GM13977 (cell line): ENCODE measurements around the gene FSTL4.

Experiments used
- DNase-seq: peaks from one replicate; pipeline ENCODE4 v3.0.0; 2012; ENCODE audit warnings: low spot score
- CTCF ChIP-seq: IDR thresholded peaks from 2 replicates; pipeline ENCODE4 v1.5.1; 2012; ENCODE audit warnings: mild to moderate bottlenecking, control low read depth; ENCODE audit not compliant: insufficient read depth; ENCODE audit errors: extremely low read depth, missing control alignments
- in situ Hi-C: fragments of 300-500 bp; cut with MboI; formaldehyde crosslinking; loops from one replicate; pipeline ENCODE4 v1.12.0; 2022; ENCODE audit warnings: low sequenced_read_pairs, low pct_unique_long_range_greater_than_20kb, mixed read lengths, inconsistent platforms; ENCODE audit not compliant: unreplicated experiment

Gene FSTL4

DNA sequence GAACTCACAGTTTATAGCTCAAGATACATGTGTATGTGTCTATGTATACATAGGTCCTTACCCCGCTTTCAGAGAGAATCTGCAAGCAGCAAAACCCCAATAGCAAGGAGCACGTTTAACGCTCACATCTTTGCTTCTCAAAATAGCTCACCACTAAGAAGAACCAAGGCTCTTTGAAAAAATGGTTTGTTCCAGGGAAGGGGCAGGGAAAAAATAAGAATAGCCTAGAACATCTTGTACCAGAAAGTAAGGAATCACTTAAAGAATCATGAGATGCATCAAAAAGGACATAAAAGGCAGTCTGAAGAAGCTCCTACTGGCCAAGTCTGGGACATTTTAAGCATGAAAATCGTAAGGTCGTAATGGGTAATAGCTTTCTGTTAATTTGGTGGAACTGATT is 196.4 kb downstream of the FSTL4 start:
- no peak for DNase-seq
- in situ Hi-C loops = no loop called here
- no peak for TF ChIP-seq CTCF

GRCh38 chr5:133415506-133415905 is 196.8 kb downstream of the FSTL4 start:
- in situ Hi-C loops = no loop called here
- no peak for TF ChIP-seq CTCF

DNA sequence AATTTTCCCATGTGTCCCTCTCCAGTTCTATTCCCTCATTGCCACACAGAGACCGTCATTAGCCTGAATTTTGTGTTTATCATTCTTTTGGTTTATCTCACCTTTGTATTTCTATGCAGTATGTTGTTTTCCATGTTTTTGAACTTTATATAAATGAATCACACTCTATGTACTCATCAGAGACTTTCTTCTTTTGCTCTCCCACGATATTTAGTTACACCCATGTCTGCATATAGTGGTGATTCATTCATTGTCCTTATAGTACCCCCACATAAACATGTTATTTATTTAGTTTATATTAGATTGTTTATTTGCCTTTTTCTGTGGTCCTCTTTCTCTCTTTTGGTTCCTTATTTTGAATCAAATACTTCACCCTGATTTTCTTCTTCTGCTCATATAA is 199.7 kb downstream of the FSTL4 start:
- in situ Hi-C loops = no loop called here
- TF ChIP-seq CTCF = no peak
- no peak for DNase-seq

More at GRCh38 chr5:133415506-133415905, 196.8 kb downstream of the FSTL4 start:
- no peak for DNase-seq

DNA sequence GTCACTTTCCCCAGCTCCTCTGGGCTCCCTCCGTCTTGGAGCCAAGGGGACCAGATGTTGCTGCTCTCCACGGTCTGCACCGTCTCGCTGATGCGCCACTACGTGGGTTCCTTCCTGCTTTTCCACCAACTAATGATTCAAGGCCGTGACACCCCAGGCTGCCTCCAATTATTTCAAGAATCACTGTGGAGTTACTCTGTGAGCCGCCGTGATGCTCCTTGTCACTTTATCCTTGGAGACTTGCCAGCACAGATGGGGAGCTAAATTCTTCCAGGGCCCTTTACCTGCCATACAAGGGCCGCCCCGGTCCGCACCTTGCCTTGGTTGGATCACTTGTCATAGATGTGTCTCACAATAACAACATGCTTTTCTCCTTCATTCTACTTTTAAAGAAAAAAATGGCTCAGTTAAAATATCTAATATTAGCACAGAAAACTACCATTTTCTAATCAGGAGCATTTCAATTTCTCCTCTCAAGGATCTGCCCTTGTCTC is 202.0 kb downstream of the FSTL4 start:
- no peak for TF ChIP-seq CTCF
- DNase-seq = no peak
- in situ Hi-C loops = no loop called here

GRCh38 chr5:133409210-133409674 is 203.1 kb downstream of the FSTL4 start:
- DNase-seq = no peak
- in situ Hi-C loops = no loop called here
- no peak for TF ChIP-seq CTCF

DNA sequence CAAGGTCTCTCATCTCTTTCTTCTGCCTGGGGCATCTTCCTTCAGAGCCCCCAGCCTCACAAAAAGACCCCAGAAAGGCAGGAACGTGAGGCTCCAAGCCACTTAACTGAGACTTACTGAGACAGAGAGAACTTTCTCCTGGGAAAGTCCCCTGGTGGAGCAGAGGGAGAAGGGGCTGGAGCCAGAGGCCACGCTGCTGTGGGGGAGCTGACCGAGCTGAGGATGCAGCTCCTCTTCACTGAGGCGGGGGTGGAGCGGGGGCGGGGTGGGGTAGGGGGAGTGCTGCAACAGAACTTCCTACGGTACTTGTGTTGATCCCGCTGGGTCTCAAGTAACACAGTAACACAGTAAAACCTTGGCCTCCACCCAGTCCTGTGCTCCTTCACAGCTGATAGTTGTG is 204.0 kb downstream of the FSTL4 start:
- TF ChIP-seq CTCF = no peak
- in situ Hi-C loops = no loop called here
- DNase-seq = no peak
